Cerebellar nuclear complex (tissue), 1 donor: ENCODE results near the gene UBTD1.
"Not testable (repeated sequence)": the region's sequence is repeated elsewhere in the genome, so short reads cannot be mapped to it uniquely, and the experiment has no call there.

Source experiments
- DNase-seq, 2 experiments: peaks; one replicate each; lab custom pipeline; 2025; lab: John Stamatoyannopoulos, UW

UBTD1 gene

DNA sequence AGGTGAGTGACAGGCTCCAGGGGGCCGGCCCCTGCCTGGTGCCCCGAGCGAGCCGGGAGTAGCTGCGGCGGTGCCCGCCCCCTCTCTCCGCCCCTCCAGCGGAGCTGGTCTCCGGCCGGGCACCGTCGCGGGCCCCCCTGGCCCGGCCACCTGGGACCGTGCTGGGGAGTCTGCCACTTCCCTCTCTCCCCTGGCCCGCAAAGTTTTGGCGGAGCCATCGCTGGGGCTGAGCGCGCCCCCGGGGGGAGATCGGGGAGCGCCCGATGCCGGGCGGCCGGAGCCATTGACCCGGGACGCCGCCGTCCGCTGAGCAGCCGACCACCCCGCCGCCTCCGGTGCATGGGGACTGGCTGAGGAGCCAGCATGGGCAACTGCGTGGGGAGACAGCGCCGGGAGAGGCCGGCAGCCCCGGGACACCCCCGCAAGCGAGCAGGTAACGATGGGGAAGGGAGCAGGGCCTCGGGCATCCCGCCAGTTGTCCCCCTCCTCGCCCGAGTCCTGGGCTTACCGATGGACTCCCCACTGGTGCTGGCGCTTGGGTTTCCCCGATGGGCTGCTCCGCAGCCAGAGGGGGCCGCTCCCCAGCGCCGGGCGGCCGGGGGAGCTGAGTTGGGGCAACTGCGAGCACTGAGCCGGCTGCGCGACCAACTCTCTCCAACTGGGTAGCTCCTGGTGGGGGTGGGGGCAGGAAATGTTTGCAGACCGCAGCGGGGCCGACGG, at the start of gene UBTD1:
Gene UBTD1, plus strand, starts transcription at position 84 of the 720 bp plus-strand sequence. Its CDS starts 280 bp downstream, at position 364.
- no peak for DNase-seq

DNA sequence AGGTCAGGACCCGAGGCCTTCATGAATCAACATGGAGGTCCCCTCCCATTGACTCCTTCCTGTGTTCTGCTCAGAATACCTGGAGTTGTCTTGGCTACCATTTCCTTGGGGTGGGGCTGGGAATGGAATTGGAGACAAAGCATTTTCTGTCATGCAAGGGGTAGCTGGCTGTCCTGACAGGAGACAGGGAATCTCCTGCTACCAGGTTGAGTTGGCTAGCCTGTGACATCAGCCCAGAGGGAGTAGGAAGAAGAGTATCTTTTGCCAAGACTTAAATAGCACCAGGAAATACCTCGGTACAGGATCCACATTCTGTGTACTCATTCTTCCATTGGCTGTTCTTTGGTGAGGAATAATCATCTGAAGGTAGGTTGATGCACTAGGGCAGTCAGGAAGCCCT, 47.9 kb upstream of the UBTD1 start:
- no peak for DNase-seq

GRCh38 chr10:97451605-97452004, 47.1 kb upstream of the UBTD1 start:
- DNase-seq, result no peak

DNA sequence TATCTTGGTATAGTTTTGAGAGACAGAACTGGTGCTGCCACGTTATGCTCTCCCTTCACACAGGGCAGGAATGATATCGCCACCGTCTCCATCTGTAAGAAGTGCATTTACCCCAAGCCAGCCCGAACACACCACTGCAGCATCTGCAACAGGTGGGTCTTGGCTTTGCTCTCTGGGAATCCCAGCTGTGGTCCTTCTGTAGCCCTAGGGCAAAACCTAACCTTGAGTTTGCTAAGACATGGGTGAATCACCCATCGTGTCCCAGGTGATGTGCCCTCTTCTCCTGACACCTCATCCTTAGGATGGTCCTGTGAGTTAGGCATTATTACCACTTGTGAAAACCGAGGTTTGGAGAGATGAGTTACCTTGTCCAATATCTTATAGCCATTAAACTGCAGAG, 46.4 kb upstream of the UBTD1 start:
- no peak for DNase-seq

- DNase-seq, result no peak
These were observed 44.2 kb upstream of the UBTD1 start for GRCh38 chr10:97454330-97455036.

DNA sequence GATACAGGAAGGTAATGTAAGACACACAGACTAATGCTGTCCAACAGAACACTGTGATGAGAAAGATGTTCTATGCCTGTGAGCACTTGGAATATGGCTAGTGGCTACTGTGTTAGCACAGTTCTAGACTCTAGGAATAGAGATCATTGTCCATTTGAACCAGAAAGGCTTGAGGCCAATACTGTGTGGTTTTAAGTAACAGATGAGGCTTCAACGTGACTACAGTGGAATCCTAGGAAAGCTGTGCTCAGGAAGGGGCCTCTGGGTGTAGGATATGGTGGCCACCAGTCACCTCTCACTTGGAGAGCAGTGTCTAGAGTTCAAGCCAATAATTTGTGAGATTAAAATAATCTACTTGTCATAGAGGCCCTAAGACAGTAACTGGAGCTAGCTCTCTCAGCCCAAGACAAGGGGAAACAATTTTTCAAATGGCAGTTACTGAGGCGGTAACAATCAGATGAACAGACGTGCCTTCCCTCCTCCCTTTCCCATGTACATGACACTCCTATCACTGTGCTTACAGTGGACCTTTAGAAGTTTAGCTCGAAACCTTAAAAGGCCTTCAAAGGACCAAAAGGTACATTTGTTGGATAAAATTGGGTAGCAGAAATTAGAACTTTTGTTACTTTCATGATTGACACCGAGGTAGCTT, 42.6 kb upstream of the UBTD1 start:
- no peak for DNase-seq

GRCh38 chr10:97456686-97457065, 42.0 kb upstream of the UBTD1 start:
- no peak for DNase-seq

DNA sequence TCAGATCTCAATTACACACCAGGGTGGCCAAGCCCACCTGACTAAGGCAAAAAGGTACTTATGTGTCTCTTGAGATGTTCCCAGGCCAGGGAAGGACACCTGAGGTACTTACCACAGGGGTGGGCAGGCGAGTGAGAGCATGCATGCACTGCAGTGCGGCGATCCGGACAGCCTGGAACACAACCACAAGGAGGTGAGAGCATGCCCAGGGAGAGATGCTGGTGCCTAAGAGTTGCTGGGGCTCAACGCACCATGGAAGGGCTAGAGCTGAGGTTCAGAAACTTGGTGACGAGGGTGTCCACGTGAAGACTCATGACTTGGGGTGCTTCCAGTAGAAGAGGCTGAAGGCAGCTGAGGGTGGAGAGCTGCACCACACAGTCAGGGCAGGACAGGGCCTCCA, 39.6 kb upstream of the UBTD1 start:
- no peak for DNase-seq

GRCh38 chr10:97459933-97460332, 38.8 kb upstream of the UBTD1 start:
- no peak for DNase-seq

- no peak for DNase-seq
These were observed 36.4 kb upstream of the UBTD1 start for GRCh38 chr10:97462309-97462708.

DNA sequence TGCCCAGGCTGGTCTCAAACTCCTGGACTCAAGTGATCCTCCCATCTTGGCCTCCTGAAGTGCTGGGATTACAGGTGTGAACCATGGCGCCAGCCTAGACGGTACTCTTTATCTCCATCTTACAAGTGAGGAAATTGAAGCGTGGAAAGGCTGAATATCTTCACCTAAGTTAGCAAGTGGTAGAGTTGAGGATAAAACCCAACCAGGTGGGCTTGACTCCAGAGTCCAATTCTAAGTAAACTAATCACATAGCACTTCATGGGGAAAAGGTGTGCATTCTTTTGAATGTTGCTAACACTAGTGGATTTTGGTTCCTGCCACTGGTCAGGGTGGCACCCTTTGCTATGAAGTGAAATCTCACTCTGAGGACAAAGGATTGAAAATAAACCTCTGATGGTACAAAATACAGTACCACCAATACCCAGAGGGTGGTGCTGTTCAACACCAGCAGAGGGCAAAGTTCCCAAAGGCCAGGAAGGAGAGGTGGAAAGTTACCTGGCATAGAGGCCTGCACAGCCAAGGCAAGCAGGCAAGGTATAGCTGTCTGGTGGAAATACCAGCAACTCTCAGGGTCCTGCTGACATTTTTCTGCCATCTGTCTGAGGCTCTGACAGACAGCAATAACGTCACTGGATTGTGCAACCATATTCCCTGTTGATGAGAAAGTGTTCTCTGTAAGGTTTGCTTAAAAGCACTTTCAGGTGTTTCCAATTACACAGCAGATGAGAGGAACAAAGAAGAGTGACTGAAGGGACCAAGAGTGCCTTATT, 35.2 kb upstream of the UBTD1 start:
- DNase-seq, result peak in 1 of 2 experiments; percentile 43

DNA sequence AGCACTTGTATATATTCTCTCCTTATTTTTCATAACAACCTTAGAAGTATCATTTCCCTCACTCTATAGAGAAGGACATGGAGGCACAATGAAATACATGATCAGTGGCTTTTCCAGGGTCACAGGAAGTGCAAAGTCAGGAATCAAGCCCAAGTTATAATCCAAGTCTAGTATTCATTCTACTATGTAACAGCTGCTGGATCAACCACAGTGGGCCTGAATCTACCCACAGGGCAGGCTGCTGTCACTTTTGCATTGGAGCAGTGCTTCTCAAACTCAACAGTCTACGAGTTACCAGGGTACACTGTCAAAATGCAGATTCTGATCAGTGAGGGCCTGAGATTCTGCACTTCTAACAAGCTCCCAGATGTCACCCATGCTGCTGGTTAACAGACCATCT, 34.5 kb upstream of the UBTD1 start:
- DNase-seq, result no peak

GRCh38 chr10:97465982-97466381, 32.7 kb upstream of the UBTD1 start:
- DNase-seq, result no peak

GRCh38 chr10:97466755-97467154, 32.0 kb upstream of the UBTD1 start:
- DNase-seq, result no peak

DNA sequence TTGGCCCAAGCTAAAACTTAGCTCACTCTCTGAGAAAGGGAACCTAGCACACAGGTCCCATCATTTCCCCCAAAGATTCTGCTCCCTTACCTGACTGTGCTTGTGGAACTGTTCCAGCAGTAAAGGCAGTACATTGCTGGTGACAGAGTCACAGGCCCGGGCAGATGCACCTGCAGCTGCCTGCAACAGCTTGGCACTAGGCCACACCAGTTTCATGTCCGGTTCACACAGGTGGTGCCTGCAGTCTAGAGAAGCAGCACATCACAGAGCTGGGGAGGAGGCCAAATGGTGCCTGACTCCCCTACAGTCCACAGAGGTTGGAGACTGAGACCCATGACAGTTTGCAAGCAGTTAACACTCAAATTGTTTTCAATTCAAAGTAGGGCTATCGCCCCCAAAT, 30.6 kb upstream of the UBTD1 start:
- DNase-seq, result no peak

GRCh38 chr10:97468781-97469180, 29.9 kb upstream of the UBTD1 start:
- DNase-seq, result not testable (repeated sequence)

GRCh38 chr10:97474918-97475317, 23.8 kb upstream of the UBTD1 start:
- DNase-seq, result no peak

- no peak for DNase-seq
These were observed 22.7 kb upstream of the UBTD1 start for GRCh38 chr10:97475936-97476594.

DNA sequence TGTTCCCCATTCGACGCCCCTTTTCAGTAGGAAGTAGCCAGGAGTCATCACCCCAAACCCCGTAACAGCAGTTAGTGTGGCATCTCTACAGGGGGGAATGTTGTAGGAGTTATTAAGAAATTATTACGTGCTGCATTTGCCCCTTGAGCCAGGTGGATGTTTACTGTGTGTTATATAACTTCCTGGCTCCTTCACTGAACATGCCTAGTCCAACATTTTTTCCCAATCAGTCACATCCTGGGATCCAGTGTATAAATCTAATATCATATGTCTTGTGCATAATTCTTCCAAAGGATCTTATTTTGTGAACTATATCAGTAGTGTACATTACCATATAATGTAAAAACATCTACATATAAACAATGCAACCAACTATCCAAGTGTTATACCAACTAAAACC, 19.3 kb upstream of the UBTD1 start:
- not testable (repeated sequence) for DNase-seq

DNA sequence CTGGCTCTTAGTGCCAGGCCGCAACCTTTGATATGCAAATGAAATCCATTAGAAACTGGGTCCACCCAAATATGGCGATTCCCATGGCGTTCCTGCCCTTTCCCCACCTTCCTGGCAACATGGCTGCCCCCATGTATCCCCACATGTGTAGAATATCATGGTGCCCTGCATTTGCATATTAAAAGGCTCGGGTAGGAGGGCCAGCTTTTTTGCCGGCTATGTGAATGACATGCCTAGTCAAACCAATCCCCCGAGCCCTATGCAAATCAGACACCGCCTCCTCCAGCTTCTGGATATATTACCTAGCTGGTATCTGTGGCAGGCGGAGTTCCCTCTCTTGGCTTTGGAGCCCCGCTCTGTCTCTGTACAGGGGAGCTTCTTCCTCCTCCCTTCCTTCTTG, 18.8 kb upstream of the UBTD1 start:
- no peak for DNase-seq

- DNase-seq, result no peak
These were observed 17.7 kb upstream of the UBTD1 start for GRCh38 chr10:97481071-97481470.

DNA sequence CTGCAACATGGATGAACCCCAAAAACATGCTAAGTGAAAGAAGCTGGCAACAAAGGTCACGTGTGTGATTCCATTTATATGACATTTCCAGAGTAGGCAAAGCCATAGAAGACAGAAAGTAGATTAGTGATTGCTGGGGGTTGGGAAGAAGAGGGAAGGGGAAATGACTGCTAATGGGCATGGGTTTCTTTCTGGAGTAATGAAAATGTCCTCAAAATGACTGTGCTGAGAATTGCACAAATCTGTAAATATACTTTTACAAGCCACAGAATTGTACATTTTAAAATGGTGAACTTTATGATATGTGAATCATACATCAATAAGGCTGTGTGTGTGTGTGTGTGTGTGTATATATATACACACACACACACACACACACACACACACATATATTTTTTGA, 16.3 kb upstream of the UBTD1 start:
- no peak for DNase-seq
